Esophagus squamous epithelium (tissue), 5 donors: ENCODE data around the gene ARHGEF40. TPM values are rescaled to one million over a fixed set of nuclear protein-coding genes. Genes with fewer than 3 reads are reported as not detected.

Experiments used
- DNase-seq: peaks from one replicate; lab custom pipeline; 2025; lab: John Stamatoyannopoulos, UW
- H3K27ac ChIP-seq, 4 donors: fragments of 200-600 bp; sonication (generic); one replicate each; pipeline ENCODE4 v1.5.1; 2016 to 2019; ENCODE audit warnings: mild to moderate bottlenecking in 1 of 4
- H3K27me3 ChIP-seq, 4 donors: fragments of 200-600 bp; sonication (generic); 1 replicate in 3 of 4; 2 replicates in 1 of 4; pipeline versions ENCODE4 v1.5.1 to v1.6.0; 2017 to 2021; ENCODE audit warnings: antibody characterized with exemption in 1 of 4
- H3K36me3 ChIP-seq, 3 donors: fragments of 200-600 bp; sonication (generic); one replicate each; pipeline ENCODE4 v1.5.1; 2016 to 2019
- H3K4me1 ChIP-seq, 3 donors: fragments of 200-600 bp; sonication (generic); one replicate each; pipeline ENCODE4 v1.5.1; 2017 to 2019
- H3K4me3 ChIP-seq, 4 donors: fragments of 200-600 bp; sonication (generic); 1 replicate in 3 of 4; 2 replicates in 1 of 4; pipeline ENCODE4 v1.5.1; 2016 to 2019; ENCODE audit warnings: mild to moderate bottlenecking in 2 of 4, moderate library complexity in 1 of 4
- H3K9me3 ChIP-seq, 3 donors: fragments of 200-600 bp; sonication (generic); one replicate each; pipeline ENCODE4 v1.5.1; 2016 to 2019
- CTCF ChIP-seq, 6 experiments: fragments of 450-650 bp in 4 of 6; fragments of 200-600 bp in 2 of 6; sonication (generic) in 2 of 6; IDR thresholded peaks; one replicate each; pipeline ENCODE4 v1.5.1; 2016 to 2019; ENCODE audit warnings: antibody characterized with exemption in 6 of 6, mild to moderate bottlenecking in 4 of 6, moderate library complexity in 4 of 6
- POLR2A ChIP-seq, 4 donors: fragments of 450-650 bp; IDR thresholded peaks; one replicate each; pipeline ENCODE4 v1.6.1; 2017; ENCODE audit warnings: antibody characterized with exemption in 4 of 4, mild to moderate bottlenecking in 4 of 4, moderate library complexity in 3 of 4
- WGBS, 2 donors: methylation state at CpG; one replicate each; pipeline ENCODE4 v1.1.5; 2018; 5-methylcytosine and 5-hydroxymethylcytosine counted together
- intact Hi-C: fragments of 100-400 bp; cut with DNase I; formaldehyde crosslinking; loops from one replicate; pipeline ENCODE4 v1.15.0; 2022
- total RNA-seq, 4 donors: library from RNA; depleted of rRNA; stranded (reverse); fragments of >200 nt; gene quantifications; one replicate each; pipeline ENCODE4 v1.1.0, GENCODE V29; 2016
- donor health status: DM: yes; HTN: yes; CAD: no.

ARHGEF40 gene
- total RNA-seq, 4 donors from 2014 or later: 1.3 to 10.3 (median 3.6) TPM

GRCh38 chr14:21091821-21092272 lies 21.7 kb downstream of the ARHGEF40 start:
- TF ChIP-seq POLR2A (IDR thresholded peaks at IDR 0.05): no peak
- TF ChIP-seq CTCF (IDR thresholded peaks at IDR 0.05): no peak
- intact Hi-C loops: loop anchor here (10.0 kb wide), 1 partner anchor 77 kb away; no protein-coding TSS in a partner anchor
- 91% methylated on average over 10 to 14 of the region's 42 CpGs for WGBS, 2 donors
- Histone ChIP-seq H3K27me3 (no peaks in the 10 kb centered on the region), H3K4me3 (no peak overlapping the region), H3K27ac (peak overlapping the region in 2 of 4 donors; percentile 5 to 11), H3K9me3 (no peaks in the 10 kb centered on the region), H3K36me3 (peaks cover 20 to 64% (median 25%) of the 10 kb centered on the region in 3 donors), H3K4me1 (peaks cover 7 to 69% (median 23%) of the 10 kb centered on the region in 3 donors)
- DNase-seq: no peak

GRCh38 chr14:21092273-21093011 lies 22.3 kb downstream of the ARHGEF40 start:
- Histone ChIP-seq H3K36me3 (peaks cover 20 to 59% (median 25%) of the 10 kb centered on the region in 3 donors), H3K4me1 (peaks cover 7 to 69% (median 29%) of the 10 kb centered on the region in 3 donors), H3K27me3 (no peaks in the 10 kb centered on the region), H3K9me3 (no peaks in the 10 kb centered on the region), H3K27ac (peak overlapping the region in 2 of 4 donors; percentile 5 to 11), H3K4me3 (no peak overlapping the region)
- TF ChIP-seq CTCF (IDR thresholded peaks at IDR 0.05) (peak; percentile 100), POLR2A (IDR thresholded peaks at IDR 0.05) (no peak)
- DNase-seq: no peak
- intact Hi-C loops: loop anchor here (10.0 kb wide), 1 partner anchor 78 kb away; no protein-coding TSS in a partner anchor
- 100% methylated on average over 1 of the region's 59 CpGs; no CpG with 5 or more reads in 1 of the 2 donors for WGBS, 2 donors

GRCh38 chr14:21093018-21093417 lies 22.9 kb downstream of the ARHGEF40 start:
- intact Hi-C loops: loop anchor here (10.0 kb wide), 1 partner anchor 78 kb away; no protein-coding TSS in a partner anchor
- no peaks in the 10 kb centered on the region for H3K27me3 ChIP-seq
- 86 to 87% methylated on average over 10 to 15 of the region's 36 CpGs for WGBS, 2 donors
- no peak for TF ChIP-seq CTCF (IDR thresholded peaks at IDR 0.05)
- TF ChIP-seq POLR2A (IDR thresholded peaks at IDR 0.05): no peak
- H3K9me3 ChIP-seq: no peaks in the 10 kb centered on the region
- peaks cover 20 to 53% (median 25%) of the 10 kb centered on the region in 3 donors for H3K36me3 ChIP-seq
- no peak overlapping the region for H3K4me3 ChIP-seq
- peaks cover 7 to 69% (median 26%) of the 10 kb centered on the region in 3 donors for H3K4me1 ChIP-seq
- H3K27ac ChIP-seq: no peak overlapping the region
- no peak for DNase-seq

- peaks cover 20 to 44% (median 25%) of the 10 kb centered on the region in 3 donors for H3K36me3 ChIP-seq
- peaks cover 7 to 75% (median 26%) of the 10 kb centered on the region in 3 donors for H3K4me1 ChIP-seq
- WGBS, 2 donors: 37 to 44% methylated on average over 5 of the region's 7 CpGs
- intact Hi-C loops: loop anchor here (10.0 kb wide), 1 partner anchor 79 kb away; no protein-coding TSS in a partner anchor
- no peaks in the 10 kb centered on the region for H3K9me3 ChIP-seq
- H3K4me3 ChIP-seq: no peak overlapping the region
- TF ChIP-seq CTCF (IDR thresholded peaks at IDR 0.05) (no peak), POLR2A (IDR thresholded peaks at IDR 0.05) (no peak)
- no peak for DNase-seq
- H3K27me3 ChIP-seq: no peaks in the 10 kb centered on the region
- peak overlapping the region in 1 of 4 donors; percentile 21 for H3K27ac ChIP-seq
These were observed 23.9 kb downstream of the ARHGEF40 start for GRCh38 chr14:21093769-21094681.
